Endothelial cell of umbilical vein (primary cell): ENCODE measurements around the gene ASCL3. TPM values are rescaled to one million over a fixed set of nuclear protein-coding genes. Genes with fewer than 3 reads are reported as not detected.

Experiments
- BruUV-seq: library from RNA; stranded (reverse); fragments of 400-500 nt; replicated peaks from 2 replicates; lab custom pipeline; 2021; lab: Mats Ljungman, UMichigan
- CTCF ChIA-PET: fragments of 300-600, 350-600 bp; sonication (Branson Sonifier 250); formaldehyde crosslinking; loops from one replicate; lab custom pipeline; 2021; ENCODE audit warnings: antibody characterized with exemption, inconsistent platforms; lab: Charles Lee
- POLR2A ChIA-PET: fragments of 300-600, 350-600 bp; sonication (Branson Sonifier 250); formaldehyde crosslinking; loops from one replicate; lab custom pipeline; 2021; ENCODE audit warnings: antibody characterized with exemption, inconsistent platforms; lab: Charles Lee
- DNase-seq: peaks from one replicate; pipeline ENCODE4 v3.0.0-alpha.2; 2011; ENCODE audit warnings: low read depth, low spot score
- FAIRE-seq: peaks from 2 replicates; lab custom pipeline; 2011; peaks lifted over from hg19 to GRCh38; lab: Jason Lieb, UNC
- H2AFZ ChIP-seq: 2 replicates; pipeline ENCODE4 v1.6.0; 2012; ENCODE audit warnings: low read depth, low read length, control low read depth, inconsistent platforms
- H3K27ac ChIP-seq: 2 replicates; pipeline ENCODE4 v1.5.1; 2011; ENCODE audit warnings: low read depth, mild to moderate bottlenecking, control low read depth, low read length, moderate library complexity; ENCODE audit not compliant: insufficient read depth
- H3K27me3 ChIP-seq, 2 experiments: 2 replicates each; pipeline versions ENCODE4 v1.6.0 to v1.6.1; 2011; ENCODE audit warnings: low read length in 2 of 2, mixed read lengths in 1 of 2; ENCODE audit not compliant: control insufficient read depth in 2 of 2, insufficient read depth in 2 of 2
- H3K36me3 ChIP-seq, 2 experiments: 2 replicates in 1 of 2; 3 replicates in 1 of 2; pipeline ENCODE4 v1.5.1; 2011; ENCODE audit warnings: low read length in 2 of 2, mild to moderate bottlenecking in 1 of 2, moderate library complexity in 1 of 2; ENCODE audit not compliant: control insufficient read depth in 2 of 2, insufficient read depth in 2 of 2; ENCODE audit errors: extremely low read depth in 1 of 2
- H3K4me1 ChIP-seq: 3 replicates; pipeline ENCODE4 v1.5.1; 2011; ENCODE audit warnings: mild to moderate bottlenecking, low read length; ENCODE audit not compliant: control insufficient read depth, insufficient read depth; ENCODE audit errors: extremely low read depth
- H3K4me2 ChIP-seq: 2 replicates; pipeline ENCODE4 v1.6.1; 2011; ENCODE audit warnings: low read length, control low read depth, mixed read lengths; ENCODE audit not compliant: insufficient read depth
- H3K4me3 ChIP-seq, 3 experiments: fragments of 200-600 bp in 1 of 3; sonication (generic), shearing (Covaris generic) in 1 of 3; replicated peaks in 1 of 3; 2 replicates each; pipeline ENCODE4 v1.5.1; 2011 to 2016; ENCODE audit warnings: control low read depth in 3 of 3, low read length in 3 of 3, mild to moderate bottlenecking in 2 of 3, inconsistent platforms in 1 of 3, low read depth in 1 of 3, moderate library complexity in 1 of 3; ENCODE audit not compliant: insufficient read depth in 1 of 3
- H3K79me2 ChIP-seq: 2 replicates; pipeline ENCODE4 v1.6.0; 2012; ENCODE audit warnings: low read length, inconsistent platforms; ENCODE audit not compliant: control insufficient read depth, insufficient read depth
- H3K9ac ChIP-seq: replicated peaks from 2 replicates; pipeline ENCODE3; 2011; ENCODE audit warnings: low read length, control low read depth; ENCODE audit not compliant: insufficient read depth; ENCODE audit errors: extremely low read depth
- H3K9me1 ChIP-seq: replicated peaks from 3 replicates; pipeline ENCODE4 v1.6.0; 2011; ENCODE audit warnings: mild to moderate bottlenecking, low read length; ENCODE audit not compliant: control insufficient read depth, insufficient read depth; ENCODE audit errors: extremely low read depth
- H3K9me3 ChIP-seq: replicated peaks from 2 replicates; pipeline ENCODE4 v1.5.1; 2012; ENCODE audit warnings: low read length, inconsistent platforms; ENCODE audit not compliant: control insufficient read depth, insufficient read depth
- H4K20me1 ChIP-seq: replicated peaks from 2 replicates; pipeline ENCODE3; 2011; ENCODE audit warnings: mild to moderate bottlenecking, low read length; ENCODE audit not compliant: control insufficient read depth, insufficient read depth; ENCODE audit errors: extremely low read depth
- CTCF ChIP-seq, 2 donors: IDR thresholded peaks; 1 replicate in 1 of 2; 2 replicates in 1 of 2; pipeline ENCODE4 v1.5.1; 2011; ENCODE audit warnings: low read length in 2 of 2, mild to moderate bottlenecking in 2 of 2, moderate library complexity in 2 of 2, control low read depth in 1 of 2, inconsistent platforms in 1 of 2, low read depth in 1 of 2; ENCODE audit not compliant: insufficient read depth in 1 of 2; ENCODE audit errors: extremely low read depth in 1 of 2
- GATA2 ChIP-seq: IDR thresholded peaks from 2 replicates; pipeline ENCODE4 v1.7.0; 2011; ENCODE audit warnings: low read depth, mild to moderate bottlenecking, moderate library complexity, mixed read lengths, low read length; ENCODE audit not compliant: insufficient read length, insufficient read depth
- dilution Hi-C: fragments of 300-500 bp; cut with MboI; formaldehyde crosslinking; loops from one replicate; pipeline ENCODE4 v1.15.0; 2019; ENCODE audit warnings: low sequenced_read_pairs; ENCODE audit not compliant: extremely low pct_ligation_motif_present
- intact Hi-C: fragments of 100-400 bp; cut with micrococcal nuclease; formaldehyde crosslinking; loops from one replicate; pipeline ENCODE4 v1.10.0; 2022
- polyA plus RNA-seq, 4 experiments: library from polyadenylated mRNA; depleted of rRNA in 3 of 4; stranded (reverse) in 3 of 4; unstranded in 1 of 4; fragments of >200 nt; gene quantifications; 2 replicates each; pipeline versions ENCODE4 v1.2.1 to v1.2.3, GENCODE V29; 2011 to 2012; ENCODE audit warnings: missing spikeins in 1 of 4
- total RNA-seq: library from RNA; stranded (reverse); gene quantifications from 2 replicates; pipeline ENCODE4 v1.2.3, GENCODE V29; 2021

The ASCL3 gene
- total and polyA plus RNA-seq, 2 donors (not counting 3 experiments of a cell fraction or from before 2014, with no cell fraction given): not detected

GRCh38 chr11:8913961-8914660, 28.7 kb downstream of the ASCL3 start:
- ChIA-PET POLR2A (no interaction called here), CTCF (interaction anchor here (0.6 to 2.6 kb wide), 21 partner anchors 9 to 593 kb away, joined by 3 to 140 read pairs (median 5); partner anchors contain the start of genes ASCL3 and TMEM9B)
- TF ChIP-seq GATA2 (no peak), CTCF (IDR thresholded peaks at IDR 0.05; ENCODE audit: extremely low read depth in 1 of 2, insufficient read depth in 1 of 2, low read depth in 1 of 2, low read length in 2 of 2) (peak; percentile 72 to 79)
- Histone ChIP-seq H3K79me2 (peaks cover 6% of the 10 kb centered on the region), H3K36me3 (peaks cover 3 to 8% of the 10 kb centered on the region in 2 experiments), H3K27ac (no peak overlapping the region), H3K27me3 (no peaks in the 10 kb centered on the region), H3K4me1 (peaks cover 22% of the 10 kb centered on the region), H3K4me3 (peak overlapping the region in 1 of 3 experiments; percentile 17), H2AFZ (peak overlapping the region; percentile 9), H3K9me3 (no peaks in the 10 kb centered on the region), H3K4me2 (peak overlapping the region; percentile 47), H4K20me1 (no peaks in the 10 kb centered on the region), H3K9ac (peak overlapping the region; percentile 15), H3K9me1 (no peaks in the 10 kb centered on the region)
- intact Hi-C loops (loop anchor here (1.0 to 10.0 kb wide), 6 partner anchors 45 to 593 kb away; partner anchors contain the start of genes DENND5A, NRIP3 and ZNF143), dilution Hi-C loops (no loop called here)
- no TSS peak for BruUV-seq
- DNase-seq: peak; percentile 57
- FAIRE-seq: peak; percentile 83
